ENCODE results near the gene MYO16.
A peak's percentile ranks its signal among the peaks of the same experiment; 100 is the strongest.
"Not testable (repeated sequence)": the region's sequence is repeated elsewhere in the genome, so short reads cannot be mapped to it uniquely, and the experiment has no call there.

The MYO16 gene

GRCh38 chr13:108903613-108904012 is 274.2 kb downstream of the MYO16 start:
- DNase-seq, result no peak

- DNase-seq, result no peak
These were observed 282.4 kb downstream of the MYO16 start for GRCh38 chr13:108911807-108912206.

GRCh38 chr13:108913731-108914130 is 284.3 kb downstream of the MYO16 start:
- DNase-seq, result not testable (repeated sequence)

- DNase-seq, result peak; percentile 48
These were observed 285.8 kb downstream of the MYO16 start for GRCh38 chr13:108915095-108915633.

- peak; percentile 84 for DNase-seq
These were observed 286.5 kb downstream of the MYO16 start for GRCh38 chr13:108915634-108916512.

- no peak for DNase-seq
These were observed 288.2 kb downstream of the MYO16 start for GRCh38 chr13:108917581-108917980.

- DNase-seq, result no peak
These were observed 289.9 kb downstream of the MYO16 start for GRCh38 chr13:108919036-108919907.

GRCh38 chr13:108920137-108920536 is 290.7 kb downstream of the MYO16 start:
- no peak for DNase-seq

GRCh38 chr13:108921238-108921637 is 291.8 kb downstream of the MYO16 start:
- no peak for DNase-seq

- no peak for DNase-seq
These were observed 292.7 kb downstream of the MYO16 start for GRCh38 chr13:108922108-108922507.

- no peak for DNase-seq
These were observed 294.1 kb downstream of the MYO16 start for GRCh38 chr13:108923386-108924047.

GRCh38 chr13:108924134-108924533 is 294.7 kb downstream of the MYO16 start:
- DNase-seq, result no peak

GRCh38 chr13:108924541-108924940 is 295.1 kb downstream of the MYO16 start:
- DNase-seq, result no peak

GRCh38 chr13:108925070-108925469 is 295.7 kb downstream of the MYO16 start:
- no peak for DNase-seq

GRCh38 chr13:108926862-108927261 is 297.5 kb downstream of the MYO16 start:
- no peak for DNase-seq

- no peak for DNase-seq
These were observed 298.2 kb downstream of the MYO16 start for GRCh38 chr13:108927615-108928014.

- no peak for DNase-seq
These were observed 300.3 kb downstream of the MYO16 start for GRCh38 chr13:108929532-108930206.

- DNase-seq, result no peak
These were observed 302.8 kb downstream of the MYO16 start for GRCh38 chr13:108932196-108932595.

GRCh38 chr13:108933061-108933460 is 303.6 kb downstream of the MYO16 start:
- no peak for DNase-seq

- no peak for DNase-seq
These were observed 308.7 kb downstream of the MYO16 start for GRCh38 chr13:108938155-108938554.

- no peak for DNase-seq
These were observed 310.7 kb downstream of the MYO16 start for GRCh38 chr13:108940121-108940520.

- DNase-seq, result no peak
These were observed 314.4 kb downstream of the MYO16 start for GRCh38 chr13:108943842-108944241.
